Hematopoietic multipotent progenitor cell treated with erythropoietin and hydrocortisone succinate and interleukin-3 and kit ligand, for 15 days (in vitro differentiated cells): ENCODE results near the gene GHRL.

ENCODE experiments used
- DNase-seq: peaks from one replicate; pipeline ENCODE4 v3.0.0-alpha.2; 2015; ENCODE audit warnings: low spot score

The GHRL gene

DNA sequence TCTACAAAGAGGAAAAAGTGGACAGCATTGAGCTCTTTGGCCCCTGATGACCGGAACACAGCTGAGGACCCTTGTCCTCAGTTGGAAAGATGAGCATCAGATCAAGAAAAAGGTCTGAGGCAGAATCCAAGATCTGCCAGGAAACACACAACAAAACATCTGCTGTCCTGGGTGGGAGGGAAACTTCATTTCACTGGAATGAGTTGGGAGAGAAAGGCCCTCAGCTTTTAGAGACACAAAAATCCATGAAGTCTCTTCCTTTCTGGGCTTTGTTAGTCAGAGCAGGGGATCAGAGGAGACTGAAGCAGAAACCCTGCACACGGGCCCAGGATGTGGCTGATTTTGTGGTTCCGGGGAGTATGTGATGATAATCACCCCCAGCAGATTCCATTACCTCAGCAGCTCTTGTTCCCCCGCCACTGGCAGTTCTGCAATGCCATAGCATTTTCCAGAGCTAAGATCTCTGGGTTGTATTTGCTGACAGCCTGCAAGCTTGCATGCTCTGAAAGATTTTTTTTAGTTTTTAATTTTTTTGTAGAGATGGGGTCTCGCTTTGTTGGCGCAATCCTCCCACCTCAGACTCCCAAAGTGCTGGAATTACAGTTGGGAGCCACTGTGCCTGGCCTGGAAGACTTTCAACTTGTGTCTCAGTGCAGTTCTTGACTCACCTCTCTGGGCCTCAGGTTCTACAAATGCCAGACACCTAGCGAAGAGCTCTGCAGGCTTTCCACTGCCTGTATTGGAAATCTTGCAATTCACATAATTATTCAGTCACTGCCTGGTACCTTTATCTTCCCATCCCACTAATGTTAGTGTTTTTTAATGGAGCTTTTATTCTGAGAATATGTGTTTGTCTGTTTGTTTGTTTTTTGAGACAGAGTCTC lies 50.3 kb downstream of the GHRL start:
- no peak for DNase-seq

DNA sequence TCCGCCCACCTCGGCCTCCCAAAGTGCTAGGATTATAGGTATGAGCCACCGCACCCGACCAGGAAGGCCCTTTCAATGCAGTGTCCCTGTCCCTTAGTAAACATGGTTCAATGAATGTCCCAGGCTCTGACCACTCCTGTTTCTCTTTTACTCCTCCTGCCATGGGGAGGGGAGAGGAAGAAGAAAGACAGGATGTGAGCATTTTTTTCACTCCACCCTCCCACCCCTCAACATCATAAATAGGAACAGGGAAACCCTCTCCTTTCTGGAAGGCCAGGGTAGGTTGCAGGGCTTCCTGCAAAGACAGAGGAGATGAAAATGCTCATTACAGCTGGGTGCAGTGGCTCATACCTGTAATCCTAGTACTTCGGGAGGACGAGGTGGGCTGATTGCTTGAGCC lies 51.9 kb downstream of the GHRL start:
- no peak for DNase-seq

DNA sequence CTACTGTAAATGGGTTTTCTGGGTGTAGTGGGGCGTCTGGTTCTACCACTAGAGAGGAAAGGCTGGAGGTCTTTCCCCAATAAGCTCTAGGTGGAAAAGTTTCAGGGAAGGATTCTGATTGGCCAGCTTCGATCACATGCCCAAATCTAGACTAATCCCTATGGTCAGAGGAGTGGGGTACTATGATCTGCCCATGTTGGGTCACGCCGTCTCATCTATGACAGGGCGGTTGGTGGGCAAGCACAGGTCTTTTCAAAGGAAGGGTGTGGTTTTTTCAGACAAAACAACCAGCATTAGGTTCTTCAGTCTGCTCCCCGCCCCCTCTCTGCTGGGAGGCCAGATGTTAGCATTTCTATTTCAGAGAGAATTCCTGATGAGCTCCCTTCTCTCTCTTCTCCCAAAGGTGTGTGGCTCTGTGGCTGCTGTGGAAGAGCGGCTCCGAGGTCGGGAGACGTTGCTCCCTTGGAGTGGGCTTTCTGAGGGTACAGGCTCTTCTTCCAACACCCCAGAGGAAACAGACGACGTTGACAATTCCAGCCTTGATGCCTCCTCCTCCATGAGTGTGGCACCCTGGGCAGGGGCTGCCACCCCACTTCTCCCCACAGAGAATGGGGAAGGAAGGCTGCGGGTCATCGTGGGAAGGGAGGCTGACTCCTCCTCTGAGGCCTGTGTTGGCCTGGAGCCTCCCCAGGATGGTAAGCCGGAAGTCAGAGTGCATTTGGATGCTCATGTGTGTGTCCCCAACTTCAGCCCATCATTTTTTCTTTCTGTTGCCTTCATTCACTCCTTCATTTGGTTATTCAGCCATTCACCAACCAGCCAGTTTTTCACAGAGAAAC lies 54.2 kb downstream of the GHRL start:
- no peak for DNase-seq
